NCI-H2196 treated with DMSO at 0.1 percent for 48 hours (cell line): ENCODE results near the gene KRT82.
"Not testable (repeated sequence)": the region's sequence is repeated elsewhere in the genome, so short reads cannot be mapped to it uniquely, and the experiment has no call there.

Experiments
- DNase-seq: peaks from one replicate; lab custom pipeline; 2025; ENCODE audit not compliant: unreplicated experiment; lab: John Stamatoyannopoulos, UW

KRT82 gene

DNA sequence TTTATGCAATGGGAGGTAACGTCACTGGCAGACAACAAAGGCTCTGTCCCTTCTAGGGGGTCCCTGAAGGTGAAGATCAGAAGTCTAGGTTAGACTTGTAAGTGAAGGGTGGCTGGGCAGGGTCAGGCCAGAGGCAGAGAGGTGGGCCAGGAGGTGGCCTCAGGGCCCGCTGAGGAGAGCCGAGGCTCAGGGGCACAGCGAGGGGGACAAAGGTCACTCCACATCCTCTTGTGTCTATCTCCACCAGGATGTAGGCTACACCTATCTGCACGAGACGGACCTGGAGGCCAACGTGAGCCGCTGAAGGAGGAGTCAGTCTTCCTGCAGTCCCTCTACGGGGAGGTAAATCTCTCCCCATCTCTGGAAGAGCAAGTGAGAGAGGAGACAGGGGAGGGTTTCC lies 59.1 kb downstream of the KRT82 start:
- no peak for DNase-seq

DNA sequence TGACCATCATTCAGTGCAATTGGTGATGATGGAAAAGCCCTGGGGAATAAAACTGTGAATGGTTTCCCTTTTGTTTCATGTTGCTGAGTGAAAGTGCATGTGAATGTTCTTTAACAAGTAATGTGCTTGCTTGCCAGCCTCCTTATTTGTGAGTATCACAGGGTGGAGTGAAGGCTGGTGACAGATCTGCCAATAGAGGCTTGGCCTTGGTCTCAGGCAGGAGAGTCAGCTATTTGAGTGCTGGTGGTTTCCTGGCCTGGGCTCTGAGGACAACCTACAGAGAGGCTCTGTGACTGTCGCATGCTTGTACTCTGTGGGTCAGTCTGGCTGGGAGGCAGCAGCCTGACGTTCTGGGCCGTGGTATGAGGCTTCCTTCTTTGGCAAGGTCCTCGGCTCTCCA lies 59.5 kb downstream of the KRT82 start:
- DNase-seq, result no peak

DNA sequence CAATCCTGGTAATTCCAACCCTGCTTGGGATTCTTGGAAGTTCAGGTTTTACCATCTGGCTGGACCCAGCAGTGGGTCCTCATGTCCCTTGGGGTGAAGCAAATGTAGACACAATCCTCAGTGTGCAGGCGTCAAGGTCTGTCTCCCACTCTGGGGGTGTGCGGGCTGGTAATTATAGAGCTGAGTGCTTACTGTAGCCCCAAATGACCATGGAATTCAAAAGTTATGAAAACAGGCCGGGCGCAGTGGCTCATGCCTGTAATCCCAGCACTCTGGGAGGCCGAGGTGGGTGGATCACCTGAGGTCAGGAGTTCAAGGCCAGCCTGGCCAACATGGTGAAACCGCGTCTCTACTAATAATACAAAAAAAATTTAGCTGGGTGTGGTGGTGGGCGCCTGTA lies 61.1 kb downstream of the KRT82 start:
- DNase-seq, result not testable (repeated sequence)

DNA sequence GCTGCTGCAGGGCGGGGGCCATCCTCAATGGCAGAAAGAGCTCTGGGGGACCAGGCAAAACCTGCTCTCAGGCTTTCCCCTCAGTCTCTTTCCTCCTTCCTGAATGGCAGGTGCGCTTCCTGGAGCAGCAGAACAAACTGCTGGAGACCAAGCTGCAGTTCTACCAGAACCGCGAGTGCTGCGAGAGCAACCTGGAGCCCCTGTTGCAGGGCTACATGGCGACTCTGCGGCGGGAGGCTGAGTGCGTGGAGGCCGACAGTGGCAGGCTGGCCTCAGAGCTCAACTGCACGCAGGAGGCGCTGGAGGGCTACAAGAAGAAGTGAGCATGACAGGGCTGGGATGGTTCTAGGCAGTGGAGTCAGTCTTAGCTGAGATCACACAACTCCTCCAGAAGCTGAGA lies 62.0 kb downstream of the KRT82 start:
- DNase-seq, result no peak
